HG03520 (cell line): ENCODE measurements around the gene TMEM214.
"Not testable (repeated sequence)": the region's sequence is repeated elsewhere in the genome, so short reads cannot be mapped to it uniquely, and the experiment has no call there.

Source experiments
- ATAC-seq: cut with Tn5 transposase; IDR thresholded peaks from one replicate; pipeline ENCODE4 v1.9.1; 2021; ENCODE audit warnings: mild to moderate bottlenecking, moderate library complexity; ENCODE audit not compliant: unreplicated experiment

The TMEM214 gene

GRCh38 chr2:27065128-27065527, 32.4 kb downstream of the TMEM214 start:
- no peak for ATAC-seq

GRCh38 chr2:27067385-27067784, 34.6 kb downstream of the TMEM214 start:
- ATAC-seq: no peak

GRCh38 chr2:27069436-27069835, 36.7 kb downstream of the TMEM214 start:
- ATAC-seq: no peak

- ATAC-seq: no peak
Measured at GRCh38 chr2:27069961-27070618, 37.3 kb downstream of the TMEM214 start.

GRCh38 chr2:27070653-27071276, 38.0 kb downstream of the TMEM214 start:
- no peak for ATAC-seq

- peak; percentile 75 for ATAC-seq
Measured at GRCh38 chr2:27071277-27071989, 38.7 kb downstream of the TMEM214 start, which contains the start of gene OST4. TSS of gene OST4 (minus strand) at chr2:27071654.

- no peak for ATAC-seq
Measured at GRCh38 chr2:27071990-27072830, 39.4 kb downstream of the TMEM214 start.

- no peak for ATAC-seq
Measured at GRCh38 chr2:27072920-27073319, 40.2 kb downstream of the TMEM214 start.

GRCh38 chr2:27073782-27074181, 41.0 kb downstream of the TMEM214 start:
- ATAC-seq: no peak

- no peak for ATAC-seq
Measured at GRCh38 chr2:27074738-27075565, 42.2 kb downstream of the TMEM214 start.

GRCh38 chr2:27075566-27075871, 42.8 kb downstream of the TMEM214 start:
- ATAC-seq: not testable (repeated sequence)

- ATAC-seq: no peak
Measured at GRCh38 chr2:27076323-27076722, 43.6 kb downstream of the TMEM214 start.

GRCh38 chr2:27077231-27077630, 44.5 kb downstream of the TMEM214 start:
- no peak for ATAC-seq

- ATAC-seq: no peak
Measured at GRCh38 chr2:27078267-27079194, 45.8 kb downstream of the TMEM214 start, which contains the start of gene EMILIN1. TSS of gene EMILIN1 (plus strand) at chr2:27078615. CDS start at chr2:27079066, 451 bp downstream.

- no peak for ATAC-seq
Measured at GRCh38 chr2:27079233-27080139, 46.7 kb downstream of the TMEM214 start.

- no peak for ATAC-seq
Measured at GRCh38 chr2:27080140-27080469, 47.3 kb downstream of the TMEM214 start.

- no peak for ATAC-seq
Measured at GRCh38 chr2:27080603-27080936, 47.8 kb downstream of the TMEM214 start.

- ATAC-seq: no peak
Measured at GRCh38 chr2:27081984-27082772, 49.4 kb downstream of the TMEM214 start.
